ENCODE results near the gene PRAMEF18.
"Not testable (repeated sequence)": the region's sequence is repeated elsewhere in the genome, so short reads cannot be mapped to it uniquely, and the experiment has no call there.

Gene PRAMEF18

GRCh38 chr1:13225675-13226204 lies at the start of gene PRAMEF18:
Gene PRAMEF18 (minus strand): TSS chr1:13226154. CDS start chr1:13226106, 48 bp downstream.
- not testable (repeated sequence) for DNase-seq (ENCODE audit: low read depth)

GRCh38 chr1:13265124-13265523 lies 39.2 kb upstream of the PRAMEF18 start:
- not testable (repeated sequence) for DNase-seq (ENCODE audit: low read depth); H3K4me3 ChIP-seq (ENCODE audit: low read depth, low read length)

More at GRCh38 chr1:13225675-13226204, at the start of gene PRAMEF18:
- not testable (repeated sequence) for H3K4me3 ChIP-seq (ENCODE audit: low read depth, low read length)

- H3K4me3 ChIP-seq (ENCODE audit: low read depth, low read length); DNase-seq (ENCODE audit: low read depth): not testable (repeated sequence)
These were observed 27.9 kb upstream of the PRAMEF18 start, which contains the start of gene PRAMEF5 for GRCh38 chr1:13253898-13254297. Gene PRAMEF5 (plus strand): TSS chr1:13254198. CDS start chr1:13259269, 5,071 bp downstream.

GRCh38 chr1:13247122-13247521 lies 21.2 kb upstream of the PRAMEF18 start:
- not testable (repeated sequence) for H3K4me3 ChIP-seq (ENCODE audit: low read depth, low read length); DNase-seq (ENCODE audit: low read depth)

- not testable (repeated sequence) for H3K4me3 ChIP-seq (ENCODE audit: low read depth, low read length); DNase-seq (ENCODE audit: low read depth)
These were observed 20.6 kb upstream of the PRAMEF18 start for GRCh38 chr1:13246554-13246871.

GRCh38 chr1:13245841-13246553 lies 20.0 kb upstream of the PRAMEF18 start:
- not testable (repeated sequence) for DNase-seq (ENCODE audit: low read depth)

GRCh38 chr1:13243536-13244263 lies 17.7 kb upstream of the PRAMEF18 start:
- not testable (repeated sequence) for DNase-seq (ENCODE audit: low read depth); H3K4me3 ChIP-seq (ENCODE audit: low read depth, low read length)

More at GRCh38 chr1:13245841-13246553, 20.0 kb upstream of the PRAMEF18 start:
- not testable (repeated sequence) for H3K4me3 ChIP-seq (ENCODE audit: low read depth, low read length)

GRCh38 chr1:13239633-13240032 lies 13.7 kb upstream of the PRAMEF18 start:
- DNase-seq (ENCODE audit: low read depth); H3K4me3 ChIP-seq (ENCODE audit: low read depth, low read length): not testable (repeated sequence)

GRCh38 chr1:13237572-13237971 lies 11.6 kb upstream of the PRAMEF18 start:
- DNase-seq (ENCODE audit: low read depth); H3K4me3 ChIP-seq (ENCODE audit: low read depth, low read length): not testable (repeated sequence)

GRCh38 chr1:13234057-13234456 lies 8.1 kb upstream of the PRAMEF18 start:
- H3K4me3 ChIP-seq (ENCODE audit: low read depth, low read length) = not testable (repeated sequence)
- peak; percentile 4 for DNase-seq (ENCODE audit: low read depth)

- not testable (repeated sequence) for DNase-seq (ENCODE audit: low read depth); H3K4me3 ChIP-seq (ENCODE audit: low read depth, low read length)
These were observed 6.1 kb upstream of the PRAMEF18 start for GRCh38 chr1:13232056-13232455.

GRCh38 chr1:13231061-13231750 lies 5.3 kb upstream of the PRAMEF18 start:
- DNase-seq (ENCODE audit: low read depth); H3K4me3 ChIP-seq (ENCODE audit: low read depth, low read length): not testable (repeated sequence)

- not testable (repeated sequence) for H3K4me3 ChIP-seq (ENCODE audit: low read depth, low read length); DNase-seq (ENCODE audit: low read depth)
These were observed 4.6 kb upstream of the PRAMEF18 start for GRCh38 chr1:13230601-13231000.

- not testable (repeated sequence) for DNase-seq (ENCODE audit: low read depth); H3K4me3 ChIP-seq (ENCODE audit: low read depth, low read length)
These were observed 4.1 kb upstream of the PRAMEF18 start for GRCh38 chr1:13230096-13230495.
